Measurements from ENCODE around the gene CNNM3. TPM values are rescaled to one million over a fixed set of nuclear protein-coding genes. Genes with fewer than 3 reads are reported as not detected.

CNNM3 gene
- total RNA-seq, 1 experiment from 2014 or later, result 34.0 TPM

DNA sequence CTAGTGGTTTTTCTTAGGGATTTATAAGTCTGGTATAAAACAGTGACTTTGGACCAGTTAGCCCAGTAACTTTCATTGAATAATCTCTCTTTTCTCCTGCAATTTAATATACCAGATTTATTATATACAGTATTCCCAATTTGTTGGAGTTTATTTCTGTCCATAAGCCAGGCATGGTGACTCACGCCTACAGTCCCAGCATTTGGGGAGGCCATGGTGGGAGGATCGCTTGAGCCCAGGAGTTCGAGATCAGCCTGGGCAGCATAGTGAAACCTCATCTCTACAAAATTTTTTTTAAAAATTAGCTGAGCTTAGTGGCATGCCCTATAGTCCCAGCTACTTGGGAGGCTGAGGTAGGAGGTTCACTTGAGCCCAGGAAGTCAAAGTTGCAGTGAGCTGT is 28.7 kb upstream of the CNNM3 start:
- in situ Hi-C loops (cut with HindIII; ENCODE audit: low pct_unique_long_range_greater_than_20kb, low sequenced_read_pairs) (no loop called here), intact Hi-C loops (cut with micrococcal nuclease; ENCODE audit: unreplicated experiment) (no loop called here)
- ATAC-seq (no peak), DNase-seq (ENCODE audit: low read depth, low spot score) (no peak)
- H3K9me3 ChIP-seq (ENCODE audit: control insufficient read depth, insufficient read depth, low read depth, low read length), result no peaks in the 10 kb centered on the region
- CTCF ChIA-PET, result no interaction called here
- no TSS peak for BruUV-seq (replicated peaks)
- no peaks in the 10 kb centered on the region for H3K27me3 ChIP-seq (ENCODE audit: control insufficient read depth, insufficient read depth, low read length)
- POLR2A ChIA-PET, result no interaction called here
- no peak overlapping the region for H3K27ac ChIP-seq (ENCODE audit: low read length)
- no peak overlapping the region for H3K4me3 ChIP-seq (ENCODE audit: low read depth in 2 of 2, low read length in 2 of 2)
- peaks cover 38% of the 10 kb centered on the region for H3K4me1 ChIP-seq (ENCODE audit: control insufficient read depth, insufficient read depth, low read length)
- TF ChIP-seq, protein P1, sequence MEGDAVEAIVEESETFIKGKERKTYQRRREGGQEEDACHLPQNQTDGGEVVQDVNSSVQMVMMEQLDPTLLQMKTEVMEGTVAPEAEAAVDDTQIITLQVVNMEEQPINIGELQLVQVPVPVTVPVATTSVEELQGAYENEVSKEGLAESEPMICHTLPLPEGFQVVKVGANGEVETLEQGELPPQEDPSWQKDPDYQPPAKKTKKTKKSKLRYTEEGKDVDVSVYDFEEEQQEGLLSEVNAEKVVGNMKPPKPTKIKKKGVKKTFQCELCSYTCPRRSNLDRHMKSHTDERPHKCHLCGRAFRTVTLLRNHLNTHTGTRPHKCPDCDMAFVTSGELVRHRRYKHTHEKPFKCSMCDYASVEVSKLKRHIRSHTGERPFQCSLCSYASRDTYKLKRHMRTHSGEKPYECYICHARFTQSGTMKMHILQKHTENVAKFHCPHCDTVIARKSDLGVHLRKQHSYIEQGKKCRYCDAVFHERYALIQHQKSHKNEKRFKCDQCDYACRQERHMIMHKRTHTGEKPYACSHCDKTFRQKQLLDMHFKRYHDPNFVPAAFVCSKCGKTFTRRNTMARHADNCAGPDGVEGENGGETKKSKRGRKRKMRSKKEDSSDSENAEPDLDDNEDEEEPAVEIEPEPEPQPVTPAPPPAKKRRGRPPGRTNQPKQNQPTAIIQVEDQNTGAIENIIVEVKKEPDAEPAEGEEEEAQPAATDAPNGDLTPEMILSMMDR (IDR thresholded peaks at IDR 0.05), result no peak
- no peak for TF ChIP-seq TCF7L2 (IDR thresholded peaks at IDR 0.05; ENCODE audit: low read depth, low read length)
- TF ChIP-seq, protein P2, sequence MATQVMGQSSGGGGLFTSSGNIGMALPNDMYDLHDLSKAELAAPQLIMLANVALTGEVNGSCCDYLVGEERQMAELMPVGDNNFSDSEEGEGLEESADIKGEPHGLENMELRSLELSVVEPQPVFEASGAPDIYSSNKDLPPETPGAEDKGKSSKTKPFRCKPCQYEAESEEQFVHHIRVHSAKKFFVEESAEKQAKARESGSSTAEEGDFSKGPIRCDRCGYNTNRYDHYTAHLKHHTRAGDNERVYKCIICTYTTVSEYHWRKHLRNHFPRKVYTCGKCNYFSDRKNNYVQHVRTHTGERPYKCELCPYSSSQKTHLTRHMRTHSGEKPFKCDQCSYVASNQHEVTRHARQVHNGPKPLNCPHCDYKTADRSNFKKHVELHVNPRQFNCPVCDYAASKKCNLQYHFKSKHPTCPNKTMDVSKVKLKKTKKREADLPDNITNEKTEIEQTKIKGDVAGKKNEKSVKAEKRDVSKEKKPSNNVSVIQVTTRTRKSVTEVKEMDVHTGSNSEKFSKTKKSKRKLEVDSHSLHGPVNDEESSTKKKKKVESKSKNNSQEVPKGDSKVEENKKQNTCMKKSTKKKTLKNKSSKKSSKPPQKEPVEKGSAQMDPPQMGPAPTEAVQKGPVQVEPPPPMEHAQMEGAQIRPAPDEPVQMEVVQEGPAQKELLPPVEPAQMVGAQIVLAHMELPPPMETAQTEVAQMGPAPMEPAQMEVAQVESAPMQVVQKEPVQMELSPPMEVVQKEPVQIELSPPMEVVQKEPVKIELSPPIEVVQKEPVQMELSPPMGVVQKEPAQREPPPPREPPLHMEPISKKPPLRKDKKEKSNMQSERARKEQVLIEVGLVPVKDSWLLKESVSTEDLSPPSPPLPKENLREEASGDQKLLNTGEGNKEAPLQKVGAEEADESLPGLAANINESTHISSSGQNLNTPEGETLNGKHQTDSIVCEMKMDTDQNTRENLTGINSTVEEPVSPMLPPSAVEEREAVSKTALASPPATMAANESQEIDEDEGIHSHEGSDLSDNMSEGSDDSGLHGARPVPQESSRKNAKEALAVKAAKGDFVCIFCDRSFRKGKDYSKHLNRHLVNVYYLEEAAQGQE (IDR thresholded peaks at IDR 0.05; ENCODE audit: insufficient read depth in 1 of 2, low read depth in 2 of 2, low read length in 1 of 2), result no peak
- no peak for TF ChIP-seq POLR2AphosphoS5 (IDR thresholded peaks at IDR 0.05; ENCODE audit: low read depth, low read length)
- no peak for TF ChIP-seq SIN3A (IDR thresholded peaks at IDR 0.05; ENCODE audit: borderline replicate concordance, insufficient read depth, low read depth, low read length)
- H3K36me3 ChIP-seq (ENCODE audit: control insufficient read depth, insufficient read depth, low read length), result no peaks in the 10 kb centered on the region

DNA sequence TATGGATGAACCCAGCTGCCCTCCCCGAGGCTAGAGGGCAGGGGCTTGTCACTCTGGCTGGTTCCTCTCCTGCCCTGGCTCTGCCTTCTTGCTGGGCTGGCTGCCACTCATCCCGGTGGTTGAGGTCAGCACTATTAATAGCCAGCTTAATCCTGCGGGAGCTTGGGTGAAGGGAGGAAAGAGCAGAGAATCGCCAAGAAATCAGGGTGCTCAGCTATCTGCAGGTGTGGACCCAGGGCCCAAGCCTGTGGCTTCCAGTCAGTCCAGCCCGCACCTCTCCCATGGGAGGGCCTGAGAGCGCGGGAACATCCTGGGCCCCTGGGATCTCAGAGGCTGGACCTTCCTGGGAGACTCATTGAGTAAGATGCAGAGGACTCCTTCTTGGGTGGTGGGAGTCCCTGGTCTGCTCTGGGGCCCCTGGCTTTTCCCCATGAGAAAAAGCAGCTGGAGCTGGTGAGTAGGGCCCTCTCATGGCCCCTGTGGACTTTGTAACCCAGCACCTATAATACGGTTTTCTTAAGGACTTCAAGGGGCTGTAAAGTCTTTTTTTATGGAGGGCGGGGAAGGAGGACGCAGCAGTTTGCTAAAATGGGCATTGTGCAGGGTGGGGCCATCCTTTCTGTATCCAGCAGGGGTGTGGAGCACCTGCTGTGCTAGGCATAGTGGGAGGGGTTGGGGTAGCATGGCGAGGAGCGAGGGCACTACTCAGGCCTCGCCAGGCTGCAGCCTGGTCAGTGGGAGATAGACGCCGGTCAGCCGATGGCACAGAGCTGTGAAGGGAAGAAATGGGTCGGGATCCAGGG is 27.4 kb upstream of the CNNM3 start:
- CTCF ChIA-PET, result interaction anchor here (0.6 to 0.7 kb wide), 2 partner anchors 10 to 23 kb away, joined by 4 to 7 read pairs; no protein-coding TSS in a partner anchor

More for the DNA sequence above, 27.4 kb upstream of the CNNM3 start:
- BruUV-seq (replicated peaks), result no TSS peak
- Histone ChIP-seq H3K4me1 (ENCODE audit: control insufficient read depth, insufficient read depth, low read length) (peaks cover 29% of the 10 kb centered on the region), H3K9me3 (ENCODE audit: control insufficient read depth, insufficient read depth, low read depth, low read length) (no peaks in the 10 kb centered on the region), H3K4me3 (ENCODE audit: low read depth in 2 of 2, low read length in 2 of 2) (no peak overlapping the region), H3K27ac (ENCODE audit: low read length) (peak overlapping the region; percentile 7; the same call in 1 of the 2 replicates), H3K27me3 (ENCODE audit: control insufficient read depth, insufficient read depth, low read length) (no peaks in the 10 kb centered on the region), H3K36me3 (ENCODE audit: control insufficient read depth, insufficient read depth, low read length) (no peaks in the 10 kb centered on the region)
- in situ Hi-C loops (cut with HindIII; ENCODE audit: low pct_unique_long_range_greater_than_20kb, low sequenced_read_pairs), result no loop called here
- no peak for DNase-seq (ENCODE audit: low read depth, low spot score)
- POLR2A ChIA-PET, result no interaction called here
- intact Hi-C loops (cut with micrococcal nuclease; ENCODE audit: unreplicated experiment), result no loop called here
- TF ChIP-seq SIN3A (IDR thresholded peaks at IDR 0.05; ENCODE audit: borderline replicate concordance, insufficient read depth, low read depth, low read length) (no peak), POLR2AphosphoS5 (IDR thresholded peaks at IDR 0.05; ENCODE audit: low read depth, low read length) (no peak), TCF7L2 (IDR thresholded peaks at IDR 0.05; ENCODE audit: low read depth, low read length) (no peak)
- TF ChIP-seq, protein P1 (IDR thresholded peaks at IDR 0.05), result no peak
- TF ChIP-seq, protein P2 (IDR thresholded peaks at IDR 0.05; ENCODE audit: insufficient read depth in 1 of 2, low read depth in 2 of 2, low read length in 1 of 2), result no peak
- peak; percentile 56 for ATAC-seq
